ENCODE results near the gene TMBIM6. TPM values are rescaled to one million over a fixed set of nuclear protein-coding genes. Genes with fewer than 3 reads are reported as not detected.

Gene TMBIM6
- total RNA-seq, 2 donors from 2014 or later, result 285 to 313 TPM

DNA sequence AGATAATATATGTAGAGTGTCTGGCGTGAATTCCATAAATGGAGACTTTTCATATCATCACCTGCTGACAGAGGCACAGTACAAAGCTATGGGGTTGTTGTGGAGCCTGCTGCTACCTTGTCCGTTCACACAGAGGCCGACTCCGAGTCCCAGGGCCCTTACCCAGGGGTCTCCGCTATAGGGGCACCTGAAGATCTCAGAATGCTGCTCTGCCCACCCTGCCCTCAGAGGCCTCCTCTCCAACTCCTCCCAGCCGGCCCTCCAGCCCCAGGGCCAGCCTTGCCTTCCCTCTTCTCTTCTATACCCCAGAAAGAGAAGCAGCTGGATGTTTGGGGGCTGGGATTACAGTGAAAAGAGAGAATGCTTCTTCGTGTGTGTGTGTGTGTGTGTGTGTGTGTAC lies 65.5 kb downstream of the TMBIM6 start:
- intact Hi-C loops (cut with DNase I), result no loop called here
- DNase-seq (ENCODE audit: low spot score), result no peak

- DNase-seq (ENCODE audit: low spot score), result no peak
- intact Hi-C loops (cut with DNase I), result no loop called here
These were observed 66.7 kb downstream of the TMBIM6 start for GRCh38 chr12:49807991-49808580.

DNA sequence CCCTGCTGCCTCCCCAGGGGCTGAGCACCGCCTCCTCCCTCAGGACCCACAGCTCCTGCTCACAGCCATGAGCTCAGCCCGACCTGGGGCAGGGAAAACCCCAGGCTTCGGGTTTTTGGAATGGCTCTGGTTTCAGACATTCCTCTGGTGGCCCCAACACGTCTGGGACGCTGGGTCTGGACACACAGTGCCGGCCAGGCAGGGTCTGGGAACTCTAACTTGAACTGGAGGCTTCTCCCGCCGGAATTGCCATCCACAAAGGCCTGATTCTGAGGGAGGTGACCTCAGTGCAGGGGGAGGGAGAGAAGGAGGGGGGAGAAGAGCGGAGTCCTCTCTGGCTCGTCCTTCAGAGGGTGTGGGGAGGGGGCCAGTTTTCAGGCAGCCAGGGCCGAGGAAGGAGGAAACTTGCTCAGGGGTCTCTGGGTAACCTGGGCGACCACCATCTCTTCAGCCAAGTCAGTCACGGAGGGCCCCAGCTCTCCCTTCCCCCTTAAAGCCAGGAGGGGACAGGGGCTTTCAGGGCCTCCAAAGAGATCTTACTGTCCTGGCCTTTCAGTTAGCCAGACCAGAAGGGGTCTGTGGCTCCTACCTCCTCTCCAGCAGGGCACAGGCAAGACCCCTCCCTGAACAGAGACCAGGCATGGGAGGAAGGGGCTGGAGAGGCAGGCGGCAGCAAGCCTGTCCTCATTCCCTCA lies 67.5 kb downstream of the TMBIM6 start:
- DNase-seq (ENCODE audit: low spot score), result peak; percentile 90
- intact Hi-C loops (cut with DNase I), result no loop called here

GRCh38 chr12:49809381-49809905 lies 68.1 kb downstream of the TMBIM6 start:
- DNase-seq (ENCODE audit: low spot score), result peak; percentile 80
- intact Hi-C loops (cut with DNase I), result no loop called here

DNA sequence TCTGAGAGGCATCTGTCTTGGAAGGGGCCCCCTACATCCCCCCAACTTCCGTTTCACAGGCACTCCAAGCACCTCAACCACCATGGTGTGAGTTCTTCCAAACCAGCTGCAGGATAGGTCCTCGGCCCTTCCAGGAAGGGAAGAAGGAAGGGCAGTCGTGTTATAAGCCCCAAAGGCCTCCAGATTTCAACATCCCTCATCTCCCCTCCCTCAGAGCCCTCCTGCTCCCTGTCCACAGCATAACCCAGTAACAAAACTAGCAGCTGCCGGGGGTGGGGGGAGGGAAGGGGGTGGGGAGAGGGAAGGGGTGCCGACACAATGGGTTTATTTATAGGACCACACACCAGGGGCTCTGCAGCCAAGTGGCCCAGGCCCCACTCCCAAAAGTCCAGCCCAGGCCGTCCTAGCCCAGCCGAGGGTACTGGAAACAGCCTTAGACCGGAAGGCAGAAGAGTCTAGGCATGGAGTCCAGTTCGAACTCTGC lies 68.6 kb downstream of the TMBIM6 start:
- no peak for DNase-seq (ENCODE audit: low spot score)
- intact Hi-C loops (cut with DNase I), result no loop called here

- intact Hi-C loops (cut with DNase I), result no loop called here
- no peak for DNase-seq (ENCODE audit: low spot score)
These were observed 69.8 kb downstream of the TMBIM6 start for GRCh38 chr12:49811136-49811535.

GRCh38 chr12:49811961-49812401 lies 70.6 kb downstream of the TMBIM6 start:
- DNase-seq (ENCODE audit: low spot score), result no peak
- intact Hi-C loops (cut with DNase I), result no loop called here

DNA sequence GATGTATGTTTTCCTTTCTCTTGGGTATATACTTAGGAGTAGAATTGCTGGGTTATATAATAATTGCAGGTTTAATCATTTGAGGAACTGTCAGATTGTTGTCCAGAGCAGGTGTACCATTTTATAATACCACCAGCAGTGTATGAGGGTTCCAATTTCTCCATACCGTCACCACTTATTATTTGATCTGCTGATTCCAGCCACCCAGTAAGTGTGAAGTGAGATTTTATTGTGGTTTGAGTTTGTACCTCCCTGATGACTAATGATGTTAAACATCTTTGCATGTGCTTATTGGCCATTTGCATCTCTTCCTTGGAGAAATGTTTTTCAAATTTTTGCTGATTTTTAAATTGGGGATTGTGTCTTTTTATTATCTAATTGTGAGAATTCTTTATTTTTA lies 71.8 kb downstream of the TMBIM6 start:
- intact Hi-C loops (cut with DNase I), result no loop called here
- no peak for DNase-seq (ENCODE audit: low spot score)

Other genes starting within 250 kb of the TMBIM6 start
- gene KCNH3, start 202.5 kb upstream of the TMBIM6 start, total RNA-seq, result under 1 TPM; 0.10 to 0.28 TPM
- 10 to 100 TPM; 37.3 to 38.1 TPM for gene MCRS1, start 173.4 kb upstream of the TMBIM6 start, total RNA-seq
- gene FAM186B, start 135.9 kb upstream of the TMBIM6 start, total RNA-seq, result under 1 TPM in 1 of 2 donors, not detected in 1; 0.14 TPM
- 10 to 100 TPM; 16.2 to 20.7 TPM for gene PRPF40B, start 118.0 kb upstream of the TMBIM6 start, total RNA-seq
- gene FMNL3, start 34.2 kb upstream of the TMBIM6 start, total RNA-seq, result 10 to 100 TPM; 16.6 to 27.9 TPM
- 10 to 100 TPM; 16.2 to 22.4 TPM for gene NCKAP5L, start 86.9 kb downstream of the TMBIM6 start, total RNA-seq
- 1 to 10 TPM; 2.5 to 4.0 TPM for gene BCDIN3D, start 101.5 kb downstream of the TMBIM6 start, total RNA-seq
- gene FAIM2, start 162.3 kb downstream of the TMBIM6 start, total RNA-seq, result 1 to 10 TPM; 1.8 to 2.5 TPM
- gene AQP2, start 209.2 kb downstream of the TMBIM6 start, total RNA-seq, result under 1 TPM; 0.33 to 0.42 TPM
- not detected for gene AQP5, start 220.3 kb downstream of the TMBIM6 start, total RNA-seq
- under 1 TPM in 1 of 2 donors, not detected in 1; 0.05 TPM for gene AQP6, start 231.4 kb downstream of the TMBIM6 start, total RNA-seq